HG03280 (cell line): ENCODE measurements around the gene XG.
"Not testable (repeated sequence)": the region's sequence is repeated elsewhere in the genome, so short reads cannot be mapped to it uniquely, and the experiment has no call there.

Experiments
- ATAC-seq: cut with Tn5 transposase; IDR thresholded peaks from one replicate; pipeline ENCODE4 v1.9.1; 2021; ENCODE audit warnings: mild to moderate bottlenecking, moderate library complexity; ENCODE audit not compliant: unreplicated experiment

XG gene

GRCh38 chrX:2774776-2775175 is 22.9 kb downstream of the XG start:
- ATAC-seq: no peak

- ATAC-seq: not testable (repeated sequence)
These were observed 28.8 kb downstream of the XG start for GRCh38 chrX:2780472-2781225.

- no peak for ATAC-seq
These were observed 29.4 kb downstream of the XG start for GRCh38 chrX:2781226-2781571.

GRCh38 chrX:2781698-2782097 is 29.9 kb downstream of the XG start:
- no peak for ATAC-seq

GRCh38 chrX:2782171-2782570 is 30.3 kb downstream of the XG start:
- ATAC-seq: no peak

GRCh38 chrX:2782778-2783177 is 30.9 kb downstream of the XG start:
- ATAC-seq: no peak

- ATAC-seq: no peak
These were observed 32.2 kb downstream of the XG start for GRCh38 chrX:2784026-2784425.

- ATAC-seq: no peak
These were observed 33.7 kb downstream of the XG start for GRCh38 chrX:2785538-2785937.

- ATAC-seq: no peak
These were observed 37.1 kb downstream of the XG start for GRCh38 chrX:2788980-2789379.

GRCh38 chrX:2789569-2789968 is 37.7 kb downstream of the XG start:
- no peak for ATAC-seq

- ATAC-seq: no peak
These were observed 41.9 kb downstream of the XG start for GRCh38 chrX:2793752-2794151.

GRCh38 chrX:2794336-2794735 is 42.5 kb downstream of the XG start:
- ATAC-seq: no peak

- not testable (repeated sequence) for ATAC-seq
These were observed 45.0 kb downstream of the XG start for GRCh38 chrX:2796808-2797207.

GRCh38 chrX:2799369-2799768 is 47.5 kb downstream of the XG start:
- no peak for ATAC-seq

GRCh38 chrX:2799980-2800379 is 48.1 kb downstream of the XG start:
- not testable (repeated sequence) for ATAC-seq

GRCh38 chrX:2801223-2801622 is 49.4 kb downstream of the XG start:
- no peak for ATAC-seq

GRCh38 chrX:2802376-2803090 is 50.7 kb downstream of the XG start:
- not testable (repeated sequence) for ATAC-seq

GRCh38 chrX:2803486-2803885 is 51.6 kb downstream of the XG start:
- not testable (repeated sequence) for ATAC-seq

- ATAC-seq: not testable (repeated sequence)
These were observed 52.4 kb downstream of the XG start for GRCh38 chrX:2804106-2804843.

GRCh38 chrX:2804858-2805257 is 53.0 kb downstream of the XG start:
- not testable (repeated sequence) for ATAC-seq

GRCh38 chrX:2811271-2811670 is 59.4 kb downstream of the XG start:
- no peak for ATAC-seq
